ENCODE results near the gene OPHN1. TPM values are rescaled to one million over a fixed set of nuclear protein-coding genes. Genes with fewer than 3 reads are reported as not detected.
A peak's percentile ranks its signal among the peaks of the same experiment; 100 is the strongest.

The OPHN1 gene
- polyA plus RNA-seq, 3 donors: 0.20 to 0.82 (median 0.73) TPM

DNA sequence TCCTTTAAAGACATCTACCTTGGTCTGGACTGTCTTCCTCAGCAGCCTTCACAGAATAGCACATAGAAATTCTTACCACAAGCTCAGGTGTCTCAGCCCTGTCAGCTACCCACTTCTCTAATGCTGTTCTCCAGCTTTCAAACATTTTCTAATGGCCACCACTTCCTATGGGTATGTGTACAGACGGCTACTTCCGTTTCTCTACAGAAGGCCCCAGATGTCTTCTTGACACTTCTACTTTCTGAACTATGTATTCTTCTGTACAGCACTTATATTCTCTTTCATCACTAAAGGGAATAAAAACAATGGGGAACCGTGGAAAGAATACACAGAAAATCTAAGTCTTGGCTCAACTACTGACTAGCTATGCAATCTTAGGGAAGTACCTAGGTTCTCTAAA lies 13.3 kb downstream of the OPHN1 start:
- Histone ChIP-seq H3K79me2 (ENCODE audit: insufficient read depth, low read length) (no peaks in the 10 kb centered on the region), H2AFZ (ENCODE audit: insufficient read depth, low read depth, low read length, poor library complexity, severe bottlenecking) (no peak overlapping the region), H4K20me1 (ENCODE audit: insufficient read depth, low read length) (no peaks in the 10 kb centered on the region), H3K27me3 (ENCODE audit: control insufficient read depth in 2 of 2, insufficient read depth in 2 of 2, low read length in 2 of 2) (no peaks in the 10 kb centered on the region), H3K4me1 (ENCODE audit: control insufficient read depth in 1 of 2, insufficient read depth in 2 of 2, low read length in 2 of 2) (peaks cover 31 to 44% of the 10 kb centered on the region in 2 donors), H3K36me3 (replicated peaks in 1 of 2; ENCODE audit: control insufficient read depth in 1 of 2, insufficient read depth in 2 of 2, low read length in 2 of 2) (no peaks in the 10 kb centered on the region), H3K9ac (ENCODE audit: insufficient read depth, low read length, poor library complexity, severe bottlenecking) (no peak overlapping the region), H3K4me2 (replicated peaks; ENCODE audit: extremely low read depth, low read length, poor library complexity, severe bottlenecking) (no peak overlapping the region), H3K9me3 (replicated peaks in 1 of 2; ENCODE audit: control insufficient read depth in 1 of 2, insufficient read depth in 1 of 2, low read length in 2 of 2) (no peaks in the 10 kb centered on the region), H3K27ac (ENCODE audit: low read depth in 1 of 2, low read length in 2 of 2) (peak overlapping the region in 1 of 2 donors; percentile 28), H3K4me3 (replicated peaks in 1 of 3; ENCODE audit: low read depth in 2 of 3, low read length in 3 of 3) (no peak overlapping the region)
- Mint-ChIP-seq H3K4me1 (peaks cover 46% of the 10 kb centered on the region), H3K4me3 (no peak overlapping the region), H3K27me3 (ENCODE audit: low read depth in 3 of 3) (peaks cover 0 to 1% (median 0%) of the 10 kb centered on the region in 3 donors), H3K9me3 (peaks cover 0 to 2% (median 0%) of the 10 kb centered on the region in 7 donors), H3K27ac (peak overlapping the region in 6 of 7 donors; percentile 21 to 90 (median 71)), H3K36me3 (no peaks in the 10 kb centered on the region)
- intact Hi-C loops (cut with micrococcal nuclease): no loop called here
- WGBS (ENCODE audit: insufficient coverage): no CpG with 5 or more reads among the region's 3 CpGs
- peak; percentile 28 to 52 (median 32) for DNase-seq
- TF ChIP-seq, protein P1, sequence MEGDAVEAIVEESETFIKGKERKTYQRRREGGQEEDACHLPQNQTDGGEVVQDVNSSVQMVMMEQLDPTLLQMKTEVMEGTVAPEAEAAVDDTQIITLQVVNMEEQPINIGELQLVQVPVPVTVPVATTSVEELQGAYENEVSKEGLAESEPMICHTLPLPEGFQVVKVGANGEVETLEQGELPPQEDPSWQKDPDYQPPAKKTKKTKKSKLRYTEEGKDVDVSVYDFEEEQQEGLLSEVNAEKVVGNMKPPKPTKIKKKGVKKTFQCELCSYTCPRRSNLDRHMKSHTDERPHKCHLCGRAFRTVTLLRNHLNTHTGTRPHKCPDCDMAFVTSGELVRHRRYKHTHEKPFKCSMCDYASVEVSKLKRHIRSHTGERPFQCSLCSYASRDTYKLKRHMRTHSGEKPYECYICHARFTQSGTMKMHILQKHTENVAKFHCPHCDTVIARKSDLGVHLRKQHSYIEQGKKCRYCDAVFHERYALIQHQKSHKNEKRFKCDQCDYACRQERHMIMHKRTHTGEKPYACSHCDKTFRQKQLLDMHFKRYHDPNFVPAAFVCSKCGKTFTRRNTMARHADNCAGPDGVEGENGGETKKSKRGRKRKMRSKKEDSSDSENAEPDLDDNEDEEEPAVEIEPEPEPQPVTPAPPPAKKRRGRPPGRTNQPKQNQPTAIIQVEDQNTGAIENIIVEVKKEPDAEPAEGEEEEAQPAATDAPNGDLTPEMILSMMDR (IDR thresholded peaks at IDR 0.05): no peak

DNA sequence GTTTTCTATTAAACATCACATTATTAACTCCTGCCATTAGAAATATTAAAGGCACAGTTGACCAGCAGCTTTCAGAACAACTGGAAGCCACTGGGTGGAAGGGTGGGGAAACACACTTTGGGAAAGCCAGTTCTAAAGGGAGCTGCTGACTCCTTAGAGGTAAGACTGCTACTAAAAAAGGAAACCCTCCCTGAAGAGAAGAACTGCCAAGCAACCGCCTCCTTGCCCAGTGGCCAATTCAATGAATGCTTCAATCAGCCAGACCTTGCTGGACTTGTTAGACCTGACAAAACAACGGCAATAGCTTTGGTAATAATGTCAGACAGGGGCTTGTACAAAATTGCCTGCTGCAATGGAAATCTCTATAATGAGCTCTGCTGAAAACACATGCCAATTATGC lies 15.6 kb downstream of the OPHN1 start:
- no peaks in the 10 kb centered on the region for H3K9me3 ChIP-seq (replicated peaks in 1 of 2; ENCODE audit: control insufficient read depth in 1 of 2, insufficient read depth in 1 of 2, low read length in 2 of 2)
- H3K4me2 ChIP-seq (replicated peaks; ENCODE audit: extremely low read depth, low read length, poor library complexity, severe bottlenecking): no peak overlapping the region
- H3K27me3 ChIP-seq (ENCODE audit: control insufficient read depth in 2 of 2, insufficient read depth in 2 of 2, low read length in 2 of 2): no peaks in the 10 kb centered on the region
- WGBS (ENCODE audit: insufficient coverage): no CpG with 5 or more reads among the region's 2 CpGs
- no peaks in the 10 kb centered on the region for H3K36me3 ChIP-seq (replicated peaks in 1 of 2; ENCODE audit: control insufficient read depth in 1 of 2, insufficient read depth in 2 of 2, low read length in 2 of 2)
- Mint-ChIP-seq H3K36me3 (no peaks in the 10 kb centered on the region), H3K4me3 (no peak overlapping the region), H3K9me3 (peaks cover 0 to 2% (median 0%) of the 10 kb centered on the region in 7 donors), H3K27me3 (ENCODE audit: low read depth in 3 of 3) (peaks cover 0 to 1% (median 0%) of the 10 kb centered on the region in 3 donors), H3K4me1 (peaks cover 59% of the 10 kb centered on the region), H3K27ac (no peak overlapping the region)
- TF ChIP-seq, protein P1 (IDR thresholded peaks at IDR 0.05): no peak
- intact Hi-C loops (cut with micrococcal nuclease): no loop called here
- H3K27ac ChIP-seq (ENCODE audit: low read depth in 1 of 2, low read length in 2 of 2): no peak overlapping the region
- no peak for DNase-seq
- peaks cover 51 to 61% of the 10 kb centered on the region in 2 donors for H3K4me1 ChIP-seq (ENCODE audit: control insufficient read depth in 1 of 2, insufficient read depth in 2 of 2, low read length in 2 of 2)
- no peak overlapping the region for H3K4me3 ChIP-seq (replicated peaks in 1 of 3; ENCODE audit: low read depth in 2 of 3, low read length in 3 of 3)
- no peaks in the 10 kb centered on the region for H4K20me1 ChIP-seq (ENCODE audit: insufficient read depth, low read length)
- H3K9ac ChIP-seq (ENCODE audit: insufficient read depth, low read length, poor library complexity, severe bottlenecking): no peak overlapping the region
- no peak overlapping the region for H2AFZ ChIP-seq (ENCODE audit: insufficient read depth, low read depth, low read length, poor library complexity, severe bottlenecking)
- no peaks in the 10 kb centered on the region for H3K79me2 ChIP-seq (ENCODE audit: insufficient read depth, low read length)

All from CD14-positive monocyte (primary cell).